ENCODE measurements around the gene ATXN7L1. TPM values are rescaled to one million over a fixed set of nuclear protein-coding genes. Genes with fewer than 3 reads are reported as not detected.

ATXN7L1 gene
- total RNA-seq, 2 experiments from 2014 or later, result 15.2 to 17.0 TPM

GRCh38 chr7:105644937-105645336 lies 231.5 kb downstream of the ATXN7L1 start:
- Mint-ChIP-seq H3K27me3 (no peaks in the 10 kb centered on the region), H3K36me3 (no peaks in the 10 kb centered on the region), H3K27ac (no peak overlapping the region), H3K4me3 (no peak overlapping the region), H3K4me1 (peaks cover 5% of the 10 kb centered on the region), H3K9me3 (no peaks in the 10 kb centered on the region)
- POLR2A ChIA-PET, result no interaction called here
- ATAC-seq (ENCODE audit: low read depth), result no peak
- no peak for DNase-seq

GRCh38 chr7:105643851-105644250 lies 232.5 kb downstream of the ATXN7L1 start:
- no peak for DNase-seq
- H3K36me3 Mint-ChIP-seq, result no peaks in the 10 kb centered on the region
- H3K4me1 Mint-ChIP-seq, result peaks cover 3% of the 10 kb centered on the region
- POLR2A ChIA-PET, result no interaction called here
- H3K4me3 Mint-ChIP-seq, result no peak overlapping the region
- no peaks in the 10 kb centered on the region for H3K27me3 Mint-ChIP-seq
- no peak overlapping the region for H3K27ac Mint-ChIP-seq
- H3K9me3 Mint-ChIP-seq, result no peaks in the 10 kb centered on the region
- ATAC-seq (ENCODE audit: low read depth), result no peak

- no peaks in the 10 kb centered on the region for H3K36me3 Mint-ChIP-seq
- no peak for ATAC-seq (ENCODE audit: low read depth)
These were observed 233.0 kb downstream of the ATXN7L1 start for GRCh38 chr7:105643384-105643783.

GRCh38 chr7:105642264-105642663 lies 234.1 kb downstream of the ATXN7L1 start:
- H3K36me3 Mint-ChIP-seq, result no peaks in the 10 kb centered on the region
- H3K9me3 Mint-ChIP-seq, result no peaks in the 10 kb centered on the region
- POLR2A ChIA-PET, result no interaction called here
- ATAC-seq (ENCODE audit: low read depth) (no peak), DNase-seq (no peak)
- H3K27me3 Mint-ChIP-seq, result no peaks in the 10 kb centered on the region
- no peaks in the 10 kb centered on the region for H3K4me1 Mint-ChIP-seq
- H3K27ac Mint-ChIP-seq, result no peak overlapping the region
- H3K4me3 Mint-ChIP-seq, result no peak overlapping the region

More at GRCh38 chr7:105643384-105643783, 233.0 kb downstream of the ATXN7L1 start:
- H3K27me3 Mint-ChIP-seq, result no peaks in the 10 kb centered on the region
- H3K27ac Mint-ChIP-seq, result no peak overlapping the region
- no peaks in the 10 kb centered on the region for H3K9me3 Mint-ChIP-seq
- POLR2A ChIA-PET, result no interaction called here
- H3K4me3 Mint-ChIP-seq, result no peak overlapping the region
- no peak for DNase-seq
- H3K4me1 Mint-ChIP-seq, result no peaks in the 10 kb centered on the region

- Mint-ChIP-seq H3K27me3 (no peaks in the 10 kb centered on the region), H3K4me1 (no peaks in the 10 kb centered on the region), H3K36me3 (no peaks in the 10 kb centered on the region), H3K9me3 (no peaks in the 10 kb centered on the region), H3K4me3 (no peak overlapping the region), H3K27ac (no peak overlapping the region)
- no peak for DNase-seq
- ATAC-seq (ENCODE audit: low read depth), result no peak
- POLR2A ChIA-PET, result no interaction called here
These were observed 235.2 kb downstream of the ATXN7L1 start for GRCh38 chr7:105640956-105641810.

- no peak overlapping the region for H3K4me3 Mint-ChIP-seq
- no peaks in the 10 kb centered on the region for H3K36me3 Mint-ChIP-seq
- DNase-seq (no peak), ATAC-seq (ENCODE audit: low read depth) (no peak)
- H3K9me3 Mint-ChIP-seq, result no peaks in the 10 kb centered on the region
- no peak overlapping the region for H3K27ac Mint-ChIP-seq
- POLR2A ChIA-PET, result no interaction called here
- H3K27me3 Mint-ChIP-seq, result no peaks in the 10 kb centered on the region
- no peaks in the 10 kb centered on the region for H3K4me1 Mint-ChIP-seq
These were observed 236.5 kb downstream of the ATXN7L1 start for GRCh38 chr7:105639667-105640493.

GRCh38 chr7:105638902-105639495 lies 237.4 kb downstream of the ATXN7L1 start:
- no peaks in the 10 kb centered on the region for H3K36me3 Mint-ChIP-seq
- no peak for ATAC-seq (ENCODE audit: low read depth)
- no peak for DNase-seq
- H3K27ac Mint-ChIP-seq, result no peak overlapping the region
- H3K27me3 Mint-ChIP-seq, result no peaks in the 10 kb centered on the region
- no peak overlapping the region for H3K4me3 Mint-ChIP-seq
- POLR2A ChIA-PET, result no interaction called here
- H3K4me1 Mint-ChIP-seq, result no peaks in the 10 kb centered on the region
- H3K9me3 Mint-ChIP-seq, result no peaks in the 10 kb centered on the region

- ATAC-seq (ENCODE audit: low read depth) (no peak), DNase-seq (no peak)
- H3K36me3 Mint-ChIP-seq, result no peaks in the 10 kb centered on the region
- no peak overlapping the region for H3K27ac Mint-ChIP-seq
- POLR2A ChIA-PET, result no interaction called here
- H3K9me3 Mint-ChIP-seq, result no peaks in the 10 kb centered on the region
- H3K4me1 Mint-ChIP-seq, result no peaks in the 10 kb centered on the region
- no peak overlapping the region for H3K4me3 Mint-ChIP-seq
- H3K27me3 Mint-ChIP-seq, result no peaks in the 10 kb centered on the region
These were observed 238.1 kb downstream of the ATXN7L1 start for GRCh38 chr7:105638334-105638733.

GRCh38 chr7:105637755-105638154 lies 238.6 kb downstream of the ATXN7L1 start:
- ATAC-seq (ENCODE audit: low read depth) (no peak), DNase-seq (no peak)
- Mint-ChIP-seq H3K36me3 (no peaks in the 10 kb centered on the region), H3K9me3 (no peaks in the 10 kb centered on the region), H3K27ac (no peak overlapping the region), H3K27me3 (no peaks in the 10 kb centered on the region), H3K4me1 (no peaks in the 10 kb centered on the region), H3K4me3 (no peak overlapping the region)
- POLR2A ChIA-PET, result no interaction called here

GRCh38 chr7:105636982-105637381 lies 239.4 kb downstream of the ATXN7L1 start:
- DNase-seq (no peak), ATAC-seq (ENCODE audit: low read depth) (no peak)
- H3K4me3 Mint-ChIP-seq, result no peak overlapping the region
- POLR2A ChIA-PET, result no interaction called here
- H3K36me3 Mint-ChIP-seq, result no peaks in the 10 kb centered on the region
- H3K27ac Mint-ChIP-seq, result no peak overlapping the region
- no peaks in the 10 kb centered on the region for H3K9me3 Mint-ChIP-seq
- H3K4me1 Mint-ChIP-seq, result no peaks in the 10 kb centered on the region
- no peaks in the 10 kb centered on the region for H3K27me3 Mint-ChIP-seq

- DNase-seq (no peak), ATAC-seq (ENCODE audit: low read depth) (no peak)
- Mint-ChIP-seq H3K4me3 (no peak overlapping the region), H3K36me3 (no peaks in the 10 kb centered on the region), H3K27me3 (no peaks in the 10 kb centered on the region), H3K27ac (no peak overlapping the region), H3K9me3 (no peaks in the 10 kb centered on the region), H3K4me1 (no peaks in the 10 kb centered on the region)
- POLR2A ChIA-PET, result no interaction called here
These were observed 241.2 kb downstream of the ATXN7L1 start for GRCh38 chr7:105635197-105635596.

GRCh38 chr7:105625986-105626385 lies 250.4 kb downstream of the ATXN7L1 start:
- no peak for ATAC-seq (ENCODE audit: low read depth)
- H3K27me3 Mint-ChIP-seq, result no peaks in the 10 kb centered on the region
- H3K36me3 Mint-ChIP-seq, result peaks cover 6% of the 10 kb centered on the region
- no peak overlapping the region for H3K27ac Mint-ChIP-seq
- POLR2A ChIA-PET, result no interaction called here
- no peaks in the 10 kb centered on the region for H3K4me1 Mint-ChIP-seq
- peaks cover 5% of the 10 kb centered on the region for H3K9me3 Mint-ChIP-seq
- no peak for DNase-seq
- no peak overlapping the region for H3K4me3 Mint-ChIP-seq

GRCh38 chr7:105623906-105624305 lies 252.5 kb downstream of the ATXN7L1 start:
- no peaks in the 10 kb centered on the region for H3K4me1 Mint-ChIP-seq
- peaks cover 6% of the 10 kb centered on the region for H3K36me3 Mint-ChIP-seq
- no peak for DNase-seq
- no peak overlapping the region for H3K27ac Mint-ChIP-seq
- POLR2A ChIA-PET, result no interaction called here
- no peak for ATAC-seq (ENCODE audit: low read depth)
- peaks cover 5% of the 10 kb centered on the region for H3K9me3 Mint-ChIP-seq
- H3K27me3 Mint-ChIP-seq, result no peaks in the 10 kb centered on the region
- H3K4me3 Mint-ChIP-seq, result no peak overlapping the region

- DNase-seq (no peak), ATAC-seq (ENCODE audit: low read depth) (no peak)
- POLR2A ChIA-PET, result no interaction called here
- Mint-ChIP-seq H3K4me3 (no peak overlapping the region), H3K27ac (no peak overlapping the region), H3K4me1 (no peaks in the 10 kb centered on the region), H3K9me3 (peaks cover 5% of the 10 kb centered on the region), H3K27me3 (no peaks in the 10 kb centered on the region), H3K36me3 (peaks cover 6% of the 10 kb centered on the region)
These were observed 253.0 kb downstream of the ATXN7L1 start for GRCh38 chr7:105623378-105623777.
